GM19238 (cell line): ENCODE measurements around the gene ITPA.
"Not testable (repeated sequence)": the region's sequence is repeated elsewhere in the genome, so short reads cannot be mapped to it uniquely, and the experiment has no call there.

Experiments used
- DNase-seq: peaks from one replicate; pipeline ENCODE4 v3.0.0; 2011; ENCODE audit warnings: low spot score; ENCODE audit not compliant: insufficient read length

The ITPA gene

DNA sequence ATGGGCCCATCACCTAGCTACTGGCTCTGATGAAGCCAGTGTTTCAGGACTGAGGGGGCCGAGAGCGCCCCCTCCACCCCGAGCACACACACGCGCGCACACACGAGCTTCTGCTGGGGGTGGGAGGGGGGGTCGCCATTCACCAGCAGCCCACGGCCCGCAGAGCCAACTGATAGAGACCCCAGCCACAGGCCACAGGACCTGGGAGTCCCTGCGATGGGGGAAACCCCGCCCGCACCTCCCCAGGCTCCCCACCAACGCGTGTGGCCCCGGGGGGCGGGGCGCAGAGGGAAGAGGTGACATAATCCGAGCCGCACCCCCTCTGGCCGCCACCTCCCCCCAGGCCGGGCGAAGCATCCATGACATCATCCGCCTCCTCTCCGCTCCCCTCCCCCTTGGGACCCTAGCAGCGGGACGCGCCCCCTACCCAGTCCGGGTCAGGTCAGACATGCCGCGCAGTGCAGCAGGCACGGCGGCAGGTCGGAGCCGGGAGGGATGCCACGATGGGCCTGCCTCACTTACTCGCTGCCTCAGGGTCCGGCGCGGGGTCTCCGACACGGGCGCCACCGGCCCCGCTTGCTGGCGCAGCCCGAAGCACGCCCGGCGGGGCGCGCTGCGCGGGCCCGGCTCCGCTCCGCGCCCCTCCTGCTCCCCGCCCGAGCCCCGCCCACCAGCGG is 36.2 kb upstream of the ITPA start, which contains the start of gene LZTS3:
Gene LZTS3 (minus strand): TSS at position 617 of the 677 bp plus-strand sequence. CDS start 6,386 bp downstream, outside the sequence.
- peak; percentile 73 for DNase-seq

DNA sequence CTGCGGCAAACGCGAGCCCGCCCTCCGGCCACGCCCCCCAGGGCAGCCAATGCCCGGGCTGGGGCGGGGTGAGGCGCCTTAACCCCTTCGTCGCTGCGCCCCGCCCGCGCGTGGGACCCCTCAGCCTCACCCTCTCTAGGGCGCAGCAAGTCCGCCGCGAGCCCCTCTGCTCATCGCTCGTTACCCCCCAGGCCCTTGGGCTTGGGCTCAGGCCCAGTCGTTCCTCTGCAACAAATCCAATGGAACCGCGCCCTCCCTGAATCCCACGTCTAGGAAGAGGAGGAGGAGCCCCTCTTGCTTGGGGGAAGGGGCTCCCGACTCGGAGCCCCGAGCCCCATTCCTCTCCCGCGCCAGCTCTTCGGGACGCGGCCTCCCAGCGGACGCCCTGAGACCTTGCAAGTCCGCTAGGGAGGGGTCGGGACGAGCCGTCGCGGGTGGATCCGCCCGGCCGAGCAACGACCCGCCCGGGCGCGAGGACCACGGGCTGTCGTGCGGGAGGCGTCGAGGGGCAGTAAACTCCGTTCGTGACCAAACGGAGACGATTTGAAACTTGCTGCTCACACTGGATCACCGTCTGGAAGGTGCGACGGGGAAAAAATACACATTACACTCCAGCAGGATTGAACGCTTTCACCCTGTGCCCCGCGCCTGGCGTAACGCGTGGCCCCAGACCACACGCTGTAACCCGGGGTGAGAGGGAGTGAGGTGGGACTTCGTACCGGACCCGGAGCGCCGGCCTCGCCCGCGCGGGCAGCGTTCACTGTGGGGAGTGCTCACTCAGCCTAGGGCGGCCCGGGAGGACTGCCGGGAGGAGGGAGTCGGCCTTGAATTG is 35.5 kb upstream of the ITPA start:
- peak; percentile 98 for DNase-seq

DNA sequence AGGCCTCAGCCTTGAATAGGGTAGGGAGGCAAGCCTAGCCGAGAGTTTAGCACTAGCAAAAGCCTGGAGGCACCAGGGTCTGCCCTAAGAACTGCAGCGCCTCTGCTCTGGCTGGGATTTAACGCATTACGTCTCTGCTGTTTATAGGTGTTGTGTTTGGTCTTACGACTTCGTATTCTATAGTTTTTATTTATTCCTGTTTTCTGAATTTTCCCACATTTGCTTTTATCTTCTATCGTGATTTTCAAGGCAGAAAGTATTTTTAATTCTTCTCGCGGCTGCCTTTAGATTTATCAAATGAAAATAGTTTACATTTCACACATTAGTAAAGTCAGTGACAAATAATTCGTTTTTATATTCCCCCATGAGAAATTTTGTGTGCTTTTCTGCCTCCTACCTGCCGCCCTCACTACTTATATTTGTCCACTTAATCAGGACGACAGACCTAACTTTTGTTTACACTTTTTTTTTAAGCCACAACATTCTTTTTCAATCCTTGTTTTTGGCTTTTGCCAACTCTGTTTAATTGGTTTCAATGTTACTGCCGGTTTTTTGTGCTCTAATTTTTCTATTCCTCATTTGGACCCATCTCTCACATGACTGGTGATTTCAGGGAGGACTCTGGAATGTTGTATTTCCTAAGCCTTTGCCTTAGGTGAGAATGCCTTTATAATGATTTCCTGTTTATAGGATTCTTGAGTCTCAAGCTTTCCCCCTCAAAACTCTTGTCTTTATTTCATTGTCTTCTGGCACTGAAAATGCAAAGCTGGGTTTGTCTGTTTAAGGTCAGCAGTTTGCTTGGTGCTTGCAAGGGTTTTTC is 34.6 kb upstream of the ITPA start:
- no peak for DNase-seq

DNA sequence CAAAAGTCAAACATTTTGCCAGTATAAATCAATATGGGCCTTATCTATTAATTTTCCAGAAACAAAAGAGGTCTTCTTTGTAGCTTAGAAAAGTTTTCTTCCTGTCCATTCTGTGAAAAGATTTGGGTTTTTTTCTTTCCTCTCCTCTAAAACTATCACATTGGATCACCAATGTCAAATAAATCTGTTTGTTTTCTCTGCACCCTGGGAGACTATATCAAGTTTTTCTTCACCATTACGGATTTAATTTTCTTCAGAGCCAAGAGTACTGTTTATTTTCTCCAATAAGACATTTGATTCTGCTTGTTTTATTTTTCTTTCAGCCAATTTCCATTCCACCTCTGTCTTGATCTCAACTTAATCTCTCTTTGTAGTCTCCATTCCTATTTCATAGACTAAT is 34.0 kb upstream of the ITPA start:
- DNase-seq, result no peak

DNA sequence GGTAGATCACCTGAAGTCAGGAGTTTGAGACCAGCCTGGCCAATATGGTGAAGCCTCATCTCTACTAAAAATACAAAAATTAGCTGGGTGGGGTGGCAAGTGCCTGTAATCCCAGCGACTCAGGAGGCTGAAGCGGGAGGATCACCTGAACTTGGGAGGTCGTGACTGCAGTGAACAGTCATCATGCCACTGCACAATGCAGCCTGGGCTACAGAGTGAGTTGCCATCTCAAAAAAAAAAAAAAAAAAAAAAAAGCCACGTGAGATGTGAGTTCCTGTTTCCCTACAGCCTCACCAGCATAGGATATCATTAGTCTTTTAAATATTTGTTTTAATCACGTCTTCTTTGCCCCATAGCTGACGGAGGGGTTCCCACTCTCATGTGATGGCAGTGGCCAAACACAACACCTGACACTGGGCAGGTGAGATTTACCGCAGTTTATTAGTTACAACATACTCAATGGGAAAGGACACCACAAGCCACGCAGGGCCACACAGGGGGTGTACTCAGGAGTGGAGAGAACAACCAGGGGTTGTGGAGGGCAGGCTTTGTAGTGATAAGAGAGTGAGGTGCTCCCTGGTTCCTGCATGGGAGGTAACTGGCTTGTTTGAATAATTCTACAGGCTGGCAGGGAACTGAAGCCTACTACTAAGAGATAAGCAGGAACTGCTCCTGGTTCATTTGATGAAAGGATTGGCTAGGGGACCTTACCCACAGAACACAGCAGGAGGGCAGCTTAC is 31.4 kb upstream of the ITPA start:
- no peak for DNase-seq

DNA sequence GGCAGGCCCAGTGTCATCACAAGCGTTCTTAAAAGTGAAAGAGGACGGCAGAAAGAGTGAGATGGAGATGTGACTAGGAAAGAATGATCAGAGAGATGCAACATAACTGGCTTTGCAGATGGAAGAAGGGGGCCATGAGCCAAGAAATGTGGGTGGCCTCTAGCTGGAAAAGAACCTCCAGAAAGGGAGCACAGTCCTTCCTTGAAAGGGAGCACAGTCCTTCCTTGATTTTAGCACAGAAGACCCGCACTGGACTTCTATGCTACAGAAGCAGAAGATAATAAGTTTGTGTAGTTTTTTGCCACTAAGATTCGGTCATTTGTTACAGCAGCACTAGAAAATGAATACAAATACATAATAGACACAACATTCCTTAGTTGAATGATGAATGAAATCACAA is 29.0 kb upstream of the ITPA start:
- no peak for DNase-seq

DNA sequence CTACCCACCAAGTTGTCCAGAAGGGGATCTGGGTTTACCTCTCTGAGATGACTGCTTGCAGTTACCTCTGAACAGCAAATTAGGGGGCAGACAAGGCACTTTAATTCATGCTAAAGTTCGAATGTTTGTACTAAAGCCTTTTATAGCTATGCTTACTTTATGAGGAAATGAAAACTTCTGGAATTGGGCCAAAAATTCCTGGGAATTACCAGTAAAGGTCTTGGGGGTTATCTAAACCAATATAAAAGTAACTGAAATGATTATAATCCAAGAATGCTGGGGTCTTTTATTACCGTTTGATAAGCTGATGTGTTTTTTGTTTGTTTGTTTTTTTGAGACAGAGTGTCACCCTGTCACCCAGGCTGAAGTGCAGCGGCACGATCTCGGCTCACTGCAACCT is 28.0 kb upstream of the ITPA start:
- DNase-seq, result no peak

DNA sequence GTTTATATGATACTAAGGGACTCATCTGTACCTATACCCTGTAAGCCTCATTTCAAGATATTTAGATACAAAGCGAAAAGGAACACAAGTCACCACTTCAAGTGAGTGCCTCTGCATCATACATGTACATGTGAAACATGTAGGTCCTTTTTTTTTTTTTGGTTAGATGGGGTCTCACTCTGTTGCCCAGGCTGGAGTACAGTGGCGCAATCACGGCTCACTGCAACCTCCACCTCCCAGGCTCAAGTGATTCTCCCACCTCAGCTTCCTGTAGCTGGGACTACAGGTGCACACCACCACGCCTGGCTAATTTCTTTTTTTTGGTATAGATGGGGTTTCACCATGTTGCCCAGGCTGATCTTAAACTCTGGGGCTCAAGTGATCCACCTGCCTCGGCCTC is 26.9 kb upstream of the ITPA start:
- DNase-seq, result not testable (repeated sequence)

DNA sequence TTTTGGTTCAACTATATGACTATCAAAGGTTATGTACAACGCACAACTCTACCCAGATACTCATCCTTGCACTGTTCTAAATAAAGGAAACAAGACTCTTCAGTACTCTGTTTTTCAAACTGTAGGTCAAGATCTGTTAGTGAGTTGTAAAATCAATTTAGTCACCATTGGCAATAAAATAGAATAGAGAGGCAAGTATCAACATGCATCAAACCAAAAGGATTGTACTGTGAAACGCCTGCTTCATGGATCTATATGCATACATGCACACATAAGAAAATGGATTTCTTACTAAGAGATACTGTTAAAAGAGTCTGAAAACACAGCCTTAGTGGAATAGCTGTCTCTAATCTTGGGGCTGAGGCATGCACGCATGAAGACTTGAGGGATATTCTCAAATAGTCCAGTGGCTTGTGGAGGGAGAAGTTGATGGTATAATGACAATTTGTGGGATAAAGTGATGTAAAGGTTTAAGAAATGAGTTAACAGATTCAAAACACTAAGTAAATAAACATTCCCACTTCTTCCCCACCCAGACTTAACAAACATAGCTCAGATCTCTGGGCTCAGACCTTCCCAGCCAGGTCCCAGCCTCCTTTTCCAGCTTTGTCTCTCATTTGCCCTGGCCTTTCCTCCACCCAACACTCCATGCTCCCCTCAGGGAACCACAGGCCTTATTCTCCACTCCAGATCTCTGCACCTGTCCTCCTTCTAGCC is 25.2 kb upstream of the ITPA start:
- no peak for DNase-seq

DNA sequence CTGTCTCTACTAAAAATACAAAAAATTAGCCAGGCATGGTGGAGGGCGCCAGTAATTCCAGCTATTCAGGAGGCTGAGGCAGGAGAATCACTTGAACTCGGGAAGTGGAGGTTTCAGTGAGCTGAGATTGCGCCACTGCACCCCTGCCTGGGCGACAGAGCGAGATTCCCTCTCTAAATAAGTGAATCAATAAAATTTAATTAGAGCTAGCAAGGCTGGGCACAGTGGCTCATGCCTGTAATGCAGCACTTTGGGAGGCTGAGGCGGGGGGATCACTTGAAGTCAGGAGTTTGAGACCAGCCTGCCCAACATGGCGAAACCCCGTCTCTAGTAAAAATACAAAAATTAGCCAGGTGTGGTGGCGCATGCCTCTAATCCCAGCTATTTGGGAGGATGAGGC is 21.4 kb upstream of the ITPA start:
- DNase-seq, result not testable (repeated sequence)

DNA sequence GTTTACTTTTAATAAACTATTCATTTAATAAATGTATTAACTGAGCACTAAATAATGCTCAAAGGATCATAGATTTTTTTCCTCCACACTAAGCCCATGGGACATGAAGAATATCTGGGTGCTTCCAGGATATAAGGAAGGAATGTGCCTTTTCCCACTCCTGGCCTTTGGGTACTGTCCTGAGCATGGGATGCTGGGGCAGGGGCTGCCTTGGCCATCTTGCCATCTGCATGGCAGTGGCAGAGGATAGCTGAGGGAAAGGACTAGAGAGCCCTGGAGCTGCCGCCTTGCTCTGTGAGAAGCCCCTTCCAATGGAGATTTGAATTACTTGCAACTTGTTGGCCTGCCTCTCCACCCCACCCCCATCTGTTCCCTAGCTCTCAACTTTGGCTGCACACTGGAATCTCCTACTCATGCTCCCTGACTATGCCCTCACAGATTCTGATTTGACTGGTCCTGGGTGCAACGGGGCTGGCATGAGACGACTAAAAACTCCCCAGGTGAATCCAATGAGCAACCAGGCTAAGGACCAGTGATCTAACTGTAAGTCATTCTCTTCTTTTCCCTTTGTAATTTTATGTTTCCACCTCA is 20.4 kb upstream of the ITPA start:
- no peak for DNase-seq

DNA sequence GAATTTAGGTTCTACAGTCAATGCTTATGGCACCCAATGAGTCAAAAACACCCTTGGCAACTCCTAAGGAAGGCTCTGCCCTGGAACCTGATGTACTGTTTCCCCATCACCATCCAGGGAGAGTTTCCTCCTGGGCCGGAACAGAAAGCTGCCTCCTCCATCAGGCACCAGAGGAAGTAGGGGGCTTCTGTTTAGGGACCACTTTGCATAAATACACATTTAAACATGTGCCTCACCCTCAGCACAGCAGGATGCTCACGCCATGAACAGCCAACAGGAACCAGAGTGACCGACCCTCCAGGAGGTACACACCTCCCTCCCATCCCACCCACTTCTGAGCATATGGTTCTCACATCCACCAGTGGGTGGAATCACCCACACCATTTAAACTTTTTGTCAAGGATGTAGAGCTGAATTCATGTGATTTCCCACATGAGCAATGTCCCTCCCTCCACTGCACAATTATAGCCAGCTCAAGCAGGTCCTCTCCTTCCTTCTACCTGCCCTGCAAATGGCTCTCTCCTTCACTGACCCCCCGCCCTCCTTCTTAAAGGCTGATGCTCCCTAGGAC is 19.7 kb upstream of the ITPA start:
- DNase-seq, result no peak

DNA sequence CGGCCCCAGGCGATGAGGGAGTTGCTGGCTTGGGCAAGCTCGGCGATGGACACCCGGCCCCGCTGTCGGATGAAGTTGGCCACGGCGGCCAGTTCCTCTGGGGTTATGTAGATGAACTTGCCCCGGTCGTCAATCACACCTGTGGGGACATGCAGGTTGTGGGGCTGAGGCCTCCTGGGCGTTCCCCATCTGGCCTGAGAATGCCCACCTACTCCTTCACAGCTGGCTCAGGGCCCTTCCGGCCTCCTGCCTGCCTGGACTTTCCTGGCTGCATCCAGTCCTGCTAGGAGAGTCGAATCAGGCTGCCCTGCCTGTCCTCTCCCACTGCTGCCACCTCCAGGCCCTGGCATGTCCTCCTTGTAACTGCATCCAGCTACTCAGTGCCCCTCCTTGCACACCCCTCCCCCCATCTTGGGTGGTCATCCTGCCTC is 18.6 kb upstream of the ITPA start:
- no peak for DNase-seq

DNA sequence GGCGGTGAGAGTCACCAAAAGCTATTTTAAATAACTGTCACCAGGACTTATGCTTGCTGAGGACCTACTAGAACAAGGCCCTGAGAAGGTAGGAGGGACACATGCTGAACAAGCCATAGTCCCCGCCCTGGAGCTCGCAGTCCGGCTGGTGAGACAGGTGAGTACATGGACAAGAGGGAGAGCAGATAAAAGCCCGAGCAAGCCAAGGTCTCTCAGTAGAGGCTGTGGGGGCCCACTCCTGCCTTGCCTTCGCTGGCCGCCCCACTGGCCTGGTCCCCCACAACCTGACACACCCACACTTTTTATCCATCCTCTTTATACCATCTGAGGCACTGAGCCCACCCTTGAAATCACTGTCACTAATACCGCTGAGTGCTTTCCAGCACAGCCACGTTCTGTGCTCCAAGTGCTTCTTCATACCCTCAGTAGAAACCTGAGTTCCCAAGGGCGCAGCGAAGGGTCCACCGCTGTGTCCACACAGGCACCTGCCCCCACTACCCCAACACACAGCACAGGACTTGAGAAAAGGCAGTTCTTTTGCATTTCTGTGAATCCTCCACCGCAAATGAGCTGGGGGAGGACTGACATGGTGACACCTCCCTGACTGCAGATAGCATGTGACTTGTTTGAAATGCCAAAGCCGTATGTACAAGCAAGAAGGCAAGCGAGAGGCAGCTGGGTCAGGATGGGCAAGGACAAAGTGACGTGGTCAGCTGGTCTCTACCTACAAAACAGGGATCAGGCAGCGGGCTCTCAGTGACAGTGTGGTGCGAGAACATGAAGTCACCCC is 16.9 kb upstream of the ITPA start:
- DNase-seq, result no peak

DNA sequence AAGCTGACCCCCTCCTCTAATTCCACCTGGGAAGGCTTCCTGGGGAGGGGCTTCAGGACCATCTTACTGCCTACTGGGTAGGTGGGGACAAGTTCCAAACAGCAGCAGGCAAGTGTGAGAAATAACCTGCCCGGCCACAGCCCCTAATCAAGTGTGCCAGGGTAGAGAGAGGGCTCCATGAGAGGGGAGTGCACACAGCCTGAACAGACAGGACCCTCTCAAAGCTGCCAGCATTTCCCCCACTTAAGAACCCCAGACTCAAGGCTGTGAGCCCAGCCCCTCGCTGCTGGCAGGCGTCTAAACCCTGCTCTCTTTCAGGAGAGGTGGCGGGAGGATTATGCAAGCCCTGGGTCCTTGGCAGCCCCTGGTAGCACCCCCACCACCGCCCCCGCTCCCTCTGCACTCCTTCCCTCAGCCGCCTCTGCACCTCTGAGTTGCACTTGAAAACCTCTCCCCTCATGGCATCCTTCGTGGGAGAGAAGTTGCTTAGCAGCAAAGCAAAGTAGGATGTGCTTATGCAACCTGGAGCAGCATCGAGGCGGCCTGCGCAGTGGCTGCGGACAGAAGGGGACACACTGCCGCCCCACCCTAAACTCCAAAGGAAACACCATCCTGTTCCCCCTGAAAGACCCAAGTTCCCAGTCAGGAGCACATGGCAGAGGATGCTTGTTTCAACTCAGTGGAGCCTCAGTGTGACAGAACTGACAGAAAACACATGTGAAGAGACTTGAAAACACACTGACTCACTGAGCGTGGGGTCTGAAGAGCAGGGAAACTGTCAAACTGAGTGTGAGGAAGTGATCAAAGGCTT is 15.3 kb upstream of the ITPA start:
- no peak for DNase-seq

DNA sequence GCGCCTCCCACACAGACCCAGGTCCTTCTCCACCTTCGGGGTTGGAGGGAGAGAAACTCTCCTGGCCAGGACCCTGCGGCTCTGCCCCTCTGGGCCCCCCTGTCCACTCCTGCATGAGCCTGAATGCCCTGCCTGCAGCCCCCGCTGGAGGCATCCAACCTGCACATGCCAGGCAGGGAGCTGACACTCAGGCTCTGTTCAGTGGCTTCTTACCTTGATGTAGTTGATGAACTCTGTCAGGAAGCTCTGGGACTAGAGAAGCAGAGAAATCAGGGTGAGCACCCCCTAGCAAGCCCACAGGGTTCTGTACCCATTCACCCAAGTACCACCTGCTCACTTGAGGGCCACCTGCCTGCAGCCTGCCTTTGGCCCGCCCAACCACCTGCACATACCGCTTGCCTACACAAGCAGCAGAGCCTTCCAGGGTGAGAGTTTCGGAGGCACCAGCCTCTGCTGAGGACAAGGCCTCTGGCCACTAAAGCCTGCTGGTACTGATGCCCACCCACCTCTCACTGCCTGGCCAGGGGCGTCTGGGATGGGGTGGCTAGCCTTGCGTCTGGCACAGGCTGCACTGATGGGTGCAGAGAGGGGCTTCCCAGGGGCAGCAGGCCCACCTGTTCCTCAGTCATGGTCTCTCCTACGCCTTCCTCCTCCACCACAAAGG is 14.5 kb upstream of the ITPA start:
- no peak for DNase-seq

DNA sequence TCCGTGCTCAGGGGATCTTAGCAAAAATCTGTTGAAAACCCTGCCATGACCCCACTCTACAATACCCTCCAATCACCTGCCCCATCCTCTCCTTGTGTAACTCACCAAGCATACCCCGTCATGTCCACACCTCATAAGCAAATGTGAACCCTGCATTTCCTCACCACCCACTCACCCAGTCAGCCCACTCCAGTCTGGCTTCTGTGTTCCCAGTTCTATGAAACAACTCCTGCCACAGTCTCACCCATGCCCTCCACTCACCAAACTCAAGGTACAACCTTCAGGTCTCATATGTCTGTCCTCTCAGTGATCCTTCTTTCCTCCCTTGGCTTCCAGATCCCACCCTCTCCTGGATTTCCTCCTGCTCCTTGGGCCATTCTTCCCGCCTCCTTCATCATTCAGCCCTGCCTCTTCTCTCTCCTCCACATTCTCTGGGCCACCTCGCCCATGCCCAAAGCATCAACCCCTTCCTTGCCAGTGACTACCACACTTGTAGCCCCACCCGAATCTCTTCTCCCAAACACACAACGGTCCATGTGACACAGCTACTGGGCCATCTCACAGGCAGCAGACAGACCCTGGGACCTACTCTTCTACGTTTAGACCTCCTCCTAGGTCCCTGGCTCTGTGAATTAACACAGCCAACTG is 13.6 kb upstream of the ITPA start:
- no peak for DNase-seq
